Small intestine (tissue), 7 donors: ENCODE results near the gene NEK10. TPM values are rescaled to one million over a fixed set of nuclear protein-coding genes. Genes with fewer than 3 reads are reported as not detected.
A peak's percentile ranks its signal among the peaks of the same experiment; 100 is the strongest.

ENCODE experiments used
- DNase-seq, 2 donors: peaks; one replicate each; pipeline versions ENCODE4 v3.0.0 to v3.0.0-alpha.2; 2013
- FAIRE-seq: peaks from 2 replicates; lab custom pipeline; 2012; peaks lifted over from hg19 to GRCh38; lab: Jason Lieb, UNC
- H3K27ac ChIP-seq, 3 donors: one replicate each; pipeline ENCODE4 v1.5.1; 2013; ENCODE audit warnings: low read length in 2 of 3, mild to moderate bottlenecking in 2 of 3, control low read depth in 1 of 3, inconsistent platforms in 1 of 3, low read depth in 1 of 3, moderate library complexity in 1 of 3
- H3K27me3 ChIP-seq, 3 donors: one replicate each; pipeline ENCODE4 v1.6.1; 2013; ENCODE audit warnings: low read length in 3 of 3, inconsistent platforms in 1 of 3; ENCODE audit not compliant: control insufficient read depth in 3 of 3, insufficient read depth in 3 of 3
- H3K36me3 ChIP-seq, 3 donors: one replicate each; pipeline ENCODE4 v1.6.1; 2013; ENCODE audit warnings: low read length in 3 of 3, inconsistent platforms in 1 of 3, low read depth in 1 of 3, mild to moderate bottlenecking in 1 of 3, moderate library complexity in 1 of 3; ENCODE audit not compliant: control insufficient read depth in 3 of 3, insufficient read depth in 2 of 3
- H3K4me1 ChIP-seq, 3 donors: one replicate each; pipeline ENCODE4 v1.6.1; 2013; ENCODE audit warnings: low read length in 2 of 3, inconsistent platforms in 1 of 3, low read depth in 1 of 3, mild to moderate bottlenecking in 1 of 3, moderate library complexity in 1 of 3; ENCODE audit not compliant: control insufficient read depth in 3 of 3, insufficient read depth in 2 of 3
- H3K4me3 ChIP-seq, 3 donors: one replicate each; pipeline ENCODE4 v1.5.1; 2013; ENCODE audit warnings: low read length in 3 of 3, control low read depth in 1 of 3, inconsistent platforms in 1 of 3, low read depth in 1 of 3, mild to moderate bottlenecking in 1 of 3, moderate library complexity in 1 of 3
- H3K9me3 ChIP-seq, 2 donors: one replicate each; pipeline ENCODE4 v1.6.1; 2013; ENCODE audit warnings: low read depth in 1 of 2, low read length in 1 of 2; ENCODE audit not compliant: control insufficient read depth in 2 of 2, insufficient read depth in 1 of 2
- WGBS, 3 donors: extraction: QIAGEN DNeasy Blood & Tissue Kit; methylation state at CpG; one replicate each; pipeline ENCODE4 v1.1.7; 2013; 5-methylcytosine and 5-hydroxymethylcytosine counted together
- polyA plus RNA-seq, 4 donors: library from polyadenylated mRNA; stranded (reverse) in 3 of 4; unstranded in 1 of 4; fragments of 200-250 nt in 3 of 4; fragments of 120-200 nt in 1 of 4; gene quantifications; one replicate each; pipeline versions ENCODE4 v1.2.1 to v1.2.3, GENCODE V29; 2013
- donor health status: healthy with polysubstance abuse.
- donor health status: control.
- donor health status: control.
- donor health status: Bipolar disorder and iron deficiency.
- donor health status: healthy.

NEK10 gene
- polyA plus RNA-seq, 4 donors, result 0.30 to 3.6 (median 0.67) TPM

DNA sequence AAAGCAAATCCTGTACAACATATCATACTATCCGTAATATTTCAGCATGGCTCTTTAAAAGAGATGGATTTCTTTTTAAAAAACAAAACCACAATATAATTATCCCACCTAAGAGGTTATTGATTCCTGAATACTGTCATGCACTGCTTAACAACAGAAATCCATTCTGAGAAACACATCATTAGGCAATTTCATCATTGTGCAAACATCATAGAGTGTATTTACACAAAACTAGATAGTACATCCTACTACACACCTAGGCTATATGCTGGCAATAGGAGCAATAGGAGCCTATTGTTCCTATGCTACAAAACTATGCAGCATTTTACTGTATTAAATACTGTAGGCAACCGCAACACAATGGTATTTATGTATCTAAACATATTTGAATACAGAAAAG lies 242.0 kb downstream of the NEK10 start:
- H3K4me1 ChIP-seq, result peaks cover 0 to 3% (median 0%) of the 10 kb centered on the region in 3 donors
- H3K36me3 ChIP-seq, result no peaks in the 10 kb centered on the region
- peak; percentile 4 to 20 for DNase-seq
- no peak overlapping the region for H3K4me3 ChIP-seq
- no peak for FAIRE-seq
- H3K9me3 ChIP-seq, result no peaks in the 10 kb centered on the region
- WGBS, 3 donors, result 85 to 93% (median 87%) methylated on average over 2 of the region's 2 CpGs
- no peaks in the 10 kb centered on the region for H3K27me3 ChIP-seq
- H3K27ac ChIP-seq, result no peak overlapping the region

DNA sequence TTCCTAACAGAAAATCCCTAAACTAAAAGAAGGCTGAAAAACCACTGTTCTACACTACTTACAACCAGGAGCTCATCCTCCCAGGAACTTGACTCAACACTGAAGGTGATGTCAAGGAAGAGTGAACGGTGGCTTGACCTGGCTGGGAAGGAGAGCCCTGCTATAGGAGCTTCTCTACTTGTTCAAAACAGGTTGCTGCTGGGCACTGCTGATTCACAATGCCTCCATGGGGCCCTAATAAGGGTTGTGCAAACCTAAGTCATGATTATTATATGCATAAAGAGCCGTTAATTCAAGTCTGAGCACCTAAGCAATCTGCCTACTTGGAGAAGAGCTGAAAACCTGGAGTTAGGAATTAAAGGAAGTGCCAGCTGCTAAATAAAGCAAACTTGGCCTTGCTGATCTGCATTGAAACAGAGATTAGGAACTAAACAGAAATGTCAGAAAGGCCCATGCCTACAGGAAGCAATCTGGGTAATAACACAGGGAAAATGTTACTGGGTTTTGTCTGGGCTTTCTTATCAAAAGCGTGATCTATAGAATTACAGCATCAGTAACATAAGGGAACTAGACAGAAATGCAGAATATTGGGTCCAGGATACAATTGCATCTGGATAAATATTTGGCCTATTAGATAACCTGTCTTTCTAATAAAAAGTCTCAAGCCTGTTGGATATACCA lies 243.2 kb downstream of the NEK10 start:
- Histone ChIP-seq H3K27ac (no peak overlapping the region), H3K9me3 (peaks cover 0 to 4% of the 10 kb centered on the region in 2 donors), H3K27me3 (no peaks in the 10 kb centered on the region), H3K36me3 (no peaks in the 10 kb centered on the region), H3K4me3 (no peak overlapping the region), H3K4me1 (peaks cover 0 to 3% (median 0%) of the 10 kb centered on the region in 3 donors)
- no peak for DNase-seq
- WGBS, 3 donors, result 68 to 84% (median 70%) methylated on average over 3 of the region's 3 CpGs
- FAIRE-seq, result no peak

DNA sequence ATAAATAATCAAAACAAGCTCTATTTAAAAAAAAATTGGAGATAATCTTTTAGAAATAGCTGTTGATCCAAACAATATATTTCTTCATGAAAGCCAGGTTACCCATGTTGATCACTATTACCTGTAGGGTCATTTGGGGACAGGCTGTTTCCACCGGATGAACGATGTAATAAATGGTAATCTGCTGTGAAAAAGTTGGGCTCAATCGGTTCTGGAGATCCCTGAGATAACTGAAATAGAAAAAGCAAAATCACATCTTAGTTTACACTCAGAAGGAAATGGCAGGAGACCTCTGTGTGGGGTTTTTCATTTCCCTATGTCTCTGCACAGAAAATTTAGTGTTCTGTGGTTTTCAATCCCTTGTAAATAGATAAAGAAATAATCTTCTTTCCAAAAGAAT lies 249.5 kb downstream of the NEK10 start:
- DNase-seq, result no peak
- no peaks in the 10 kb centered on the region for H3K27me3 ChIP-seq
- H3K4me3 ChIP-seq, result no peak overlapping the region
- no peak for FAIRE-seq
- no peaks in the 10 kb centered on the region for H3K36me3 ChIP-seq
- H3K9me3 ChIP-seq, result peaks cover 0 to 4% of the 10 kb centered on the region in 2 donors
- H3K27ac ChIP-seq, result no peak overlapping the region
- no peaks in the 10 kb centered on the region for H3K4me1 ChIP-seq
- 19 to 36% (median 26%) methylated on average over 3 of the region's 3 CpGs for WGBS, 3 donors

DNA sequence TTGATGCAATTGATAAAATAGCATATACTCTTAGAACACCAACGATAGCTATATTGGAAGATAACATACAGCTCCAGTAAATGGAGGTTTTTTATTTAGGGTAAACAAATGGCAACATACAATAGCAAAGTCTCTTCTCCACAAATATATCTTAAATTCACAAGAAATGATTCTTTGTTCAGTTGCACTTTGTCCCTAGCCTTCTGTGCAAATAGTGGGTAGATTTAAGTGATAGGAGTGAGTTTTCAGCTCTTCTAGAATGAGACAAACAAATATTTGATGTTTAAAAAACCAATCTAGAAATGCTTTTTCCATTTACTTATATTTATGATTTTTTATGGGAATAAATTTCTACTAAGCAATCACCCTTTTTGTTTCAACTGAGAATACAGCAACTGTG lies 253.8 kb downstream of the NEK10 start:
- Histone ChIP-seq H3K4me1 (no peaks in the 10 kb centered on the region), H3K4me3 (no peak overlapping the region)
- FAIRE-seq, result no peak

DNA sequence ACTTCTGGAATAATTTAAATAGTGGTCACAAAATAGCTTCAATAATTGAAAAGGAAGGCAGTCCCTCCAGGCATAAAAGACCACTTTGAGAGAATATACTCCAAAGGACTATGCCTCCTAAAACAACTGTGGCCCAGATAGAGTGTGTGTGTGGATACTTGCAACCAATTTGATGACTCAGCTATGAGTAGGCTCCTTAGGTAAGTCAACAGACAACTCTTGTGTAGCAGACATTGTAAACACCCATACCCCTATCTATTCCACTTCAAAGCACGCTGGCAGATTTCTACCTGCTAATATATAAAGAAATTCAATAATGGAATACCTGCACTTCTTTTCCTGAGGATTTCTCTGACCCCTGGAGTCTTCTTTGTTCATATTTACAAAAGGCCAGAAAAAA lies 254.5 kb downstream of the NEK10 start:
- FAIRE-seq, result no peak

More for the DNA sequence above, 253.8 kb downstream of the NEK10 start:
- 77 to 88% (median 80%) methylated on average over 1 of the region's 1 CpG for WGBS, 3 donors
- no peak overlapping the region for H3K27ac ChIP-seq
- H3K36me3 ChIP-seq, result no peaks in the 10 kb centered on the region
- H3K9me3 ChIP-seq, result no peaks in the 10 kb centered on the region
- no peak for DNase-seq
- H3K27me3 ChIP-seq, result no peaks in the 10 kb centered on the region

DNA sequence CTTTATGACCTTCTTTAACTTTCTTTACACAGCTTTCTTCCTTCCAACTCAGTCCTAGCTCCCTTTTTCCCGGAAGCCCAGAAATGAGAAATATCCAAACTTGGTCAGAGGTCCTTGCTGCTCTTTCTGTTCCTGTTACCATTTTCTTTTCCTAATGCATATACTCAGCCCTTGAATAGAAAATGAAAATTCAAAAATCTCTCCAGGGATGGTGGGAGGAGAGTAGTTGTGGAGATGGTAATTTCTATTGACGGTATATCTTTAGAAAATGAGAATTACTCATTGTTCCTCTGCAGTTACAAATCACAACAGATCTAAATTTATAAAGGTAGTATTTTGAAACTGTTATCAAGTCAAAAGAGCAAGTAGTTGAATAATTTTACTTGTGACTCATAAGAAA lies 255.1 kb downstream of the NEK10 start:
- Histone ChIP-seq H3K9me3 (no peaks in the 10 kb centered on the region), H3K4me1 (no peaks in the 10 kb centered on the region), H3K4me3 (no peak overlapping the region), H3K27ac (no peak overlapping the region), H3K36me3 (no peaks in the 10 kb centered on the region), H3K27me3 (no peaks in the 10 kb centered on the region)
- WGBS, 3 donors, result 81 to 90% (median 83%) methylated on average over 2 of the region's 2 CpGs
- DNase-seq (no peak), FAIRE-seq (no peak)

More for the DNA sequence above, 254.5 kb downstream of the NEK10 start:
- no peak overlapping the region for H3K4me3 ChIP-seq
- H3K27ac ChIP-seq, result no peak overlapping the region
- no peaks in the 10 kb centered on the region for H3K36me3 ChIP-seq
- DNase-seq, result no peak
- no peaks in the 10 kb centered on the region for H3K4me1 ChIP-seq
- no peaks in the 10 kb centered on the region for H3K9me3 ChIP-seq
- no peaks in the 10 kb centered on the region for H3K27me3 ChIP-seq
- WGBS, 3 donors, result 69 to 84% (median 71%) methylated on average over 1 of the region's 1 CpG

DNA sequence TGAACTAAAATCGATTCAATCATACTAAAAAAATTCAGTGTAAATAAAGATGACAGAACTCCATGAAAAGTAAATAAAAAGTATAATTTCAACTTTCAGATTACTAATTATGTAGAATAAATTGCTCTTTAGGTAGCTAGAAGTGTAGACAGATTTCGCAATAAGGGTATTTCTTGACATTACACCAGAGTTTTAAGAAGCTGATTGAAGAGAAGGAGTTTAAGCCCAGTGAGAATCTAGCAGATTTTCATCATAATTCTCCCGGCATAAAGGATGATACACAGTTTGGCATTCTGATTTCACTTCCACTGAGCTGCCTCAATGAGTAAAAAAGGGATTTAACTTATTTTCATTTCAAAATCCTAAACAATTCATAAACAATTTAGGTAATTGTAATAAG lies 259.2 kb downstream of the NEK10 start:
- WGBS, 3 donors, result 84 to 89% (median 85%) methylated on average over 3 of the region's 3 CpGs
- no peak for FAIRE-seq

DNA sequence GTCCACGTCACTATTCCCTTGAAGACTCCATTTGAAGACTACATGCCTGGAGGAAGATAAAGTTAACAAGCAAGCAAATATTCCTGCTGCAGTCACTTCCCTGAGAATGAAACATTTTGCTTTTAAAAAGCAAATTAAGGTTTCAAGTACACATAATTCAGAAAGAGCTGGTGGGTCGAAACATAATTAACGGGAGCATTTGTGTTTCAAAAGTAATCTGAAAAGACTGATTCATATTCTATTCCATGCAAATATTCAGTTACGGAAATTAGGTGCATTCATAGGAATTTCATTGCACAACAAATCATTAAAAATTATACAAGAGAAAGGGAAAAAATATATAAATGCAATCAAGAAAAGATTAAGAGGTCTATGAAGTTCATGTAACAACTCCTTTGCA lies 260.9 kb downstream of the NEK10 start:
- no peak overlapping the region for H3K27ac ChIP-seq
- H3K27me3 ChIP-seq, result peaks cover 0 to 2% (median 0%) of the 10 kb centered on the region in 3 donors
- no peaks in the 10 kb centered on the region for H3K36me3 ChIP-seq
- H3K4me3 ChIP-seq, result no peak overlapping the region
- no peak for DNase-seq
- H3K4me1 ChIP-seq, result no peaks in the 10 kb centered on the region
- FAIRE-seq, result no peak
- 84 to 91% (median 84%) methylated on average over 4 of the region's 4 CpGs for WGBS, 3 donors
- no peaks in the 10 kb centered on the region for H3K9me3 ChIP-seq

More for the DNA sequence above, 259.2 kb downstream of the NEK10 start:
- Histone ChIP-seq H3K4me1 (no peaks in the 10 kb centered on the region), H3K27me3 (peaks cover 0 to 2% (median 0%) of the 10 kb centered on the region in 3 donors), H3K4me3 (no peak overlapping the region), H3K27ac (no peak overlapping the region), H3K9me3 (no peaks in the 10 kb centered on the region), H3K36me3 (no peaks in the 10 kb centered on the region)
- DNase-seq, result no peak

DNA sequence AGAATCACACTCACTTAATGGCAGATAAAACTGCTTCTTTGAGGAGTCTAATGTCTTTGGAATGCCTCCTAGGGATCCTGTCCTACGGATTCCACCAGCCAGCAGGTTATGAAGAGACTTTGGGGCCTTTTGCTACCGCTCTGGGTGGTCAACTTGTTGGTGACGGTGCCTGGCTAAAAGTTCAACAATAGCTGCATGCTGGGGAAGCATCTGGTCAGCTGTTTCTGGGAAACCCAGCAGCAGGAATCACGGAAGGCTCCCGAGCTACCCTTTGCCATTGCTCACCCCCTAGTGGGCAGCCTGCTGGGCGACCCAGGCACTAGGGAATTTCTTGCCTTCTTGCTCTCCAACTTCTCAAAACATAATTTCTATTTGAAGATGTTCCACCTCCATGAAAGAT lies 263.3 kb downstream of the NEK10 start:
- Histone ChIP-seq H3K4me3 (no peak overlapping the region), H3K27me3 (peaks cover 0 to 2% (median 0%) of the 10 kb centered on the region in 3 donors), H3K27ac (no peak overlapping the region), H3K4me1 (no peaks in the 10 kb centered on the region), H3K36me3 (no peaks in the 10 kb centered on the region), H3K9me3 (no peaks in the 10 kb centered on the region)
- FAIRE-seq (no peak), DNase-seq (peak in 1 of 2 donors; percentile 16)
- WGBS, 3 donors, result 55 to 76% (median 65%) methylated on average over 6 of the region's 6 CpGs
